ENCODE data around the gene TRAPPC4. TPM values are rescaled to one million over a fixed set of nuclear protein-coding genes. Genes with fewer than 3 reads are reported as not detected.
"Not testable (repeated sequence)": the region's sequence is repeated elsewhere in the genome, so short reads cannot be mapped to it uniquely, and the experiment has no call there.

TRAPPC4 gene
- total RNA-seq, 1 experiment from 2014 or later: 83.5 TPM

- no peak for DNase-seq (ENCODE audit: low spot score)
These were observed 4.2 kb upstream of the TRAPPC4 start for GRCh38 chr11:119014209-119014924.

GRCh38 chr11:119015054-119015611 is 3.4 kb upstream of the TRAPPC4 start:
- no peak for DNase-seq (ENCODE audit: low spot score)

DNA sequence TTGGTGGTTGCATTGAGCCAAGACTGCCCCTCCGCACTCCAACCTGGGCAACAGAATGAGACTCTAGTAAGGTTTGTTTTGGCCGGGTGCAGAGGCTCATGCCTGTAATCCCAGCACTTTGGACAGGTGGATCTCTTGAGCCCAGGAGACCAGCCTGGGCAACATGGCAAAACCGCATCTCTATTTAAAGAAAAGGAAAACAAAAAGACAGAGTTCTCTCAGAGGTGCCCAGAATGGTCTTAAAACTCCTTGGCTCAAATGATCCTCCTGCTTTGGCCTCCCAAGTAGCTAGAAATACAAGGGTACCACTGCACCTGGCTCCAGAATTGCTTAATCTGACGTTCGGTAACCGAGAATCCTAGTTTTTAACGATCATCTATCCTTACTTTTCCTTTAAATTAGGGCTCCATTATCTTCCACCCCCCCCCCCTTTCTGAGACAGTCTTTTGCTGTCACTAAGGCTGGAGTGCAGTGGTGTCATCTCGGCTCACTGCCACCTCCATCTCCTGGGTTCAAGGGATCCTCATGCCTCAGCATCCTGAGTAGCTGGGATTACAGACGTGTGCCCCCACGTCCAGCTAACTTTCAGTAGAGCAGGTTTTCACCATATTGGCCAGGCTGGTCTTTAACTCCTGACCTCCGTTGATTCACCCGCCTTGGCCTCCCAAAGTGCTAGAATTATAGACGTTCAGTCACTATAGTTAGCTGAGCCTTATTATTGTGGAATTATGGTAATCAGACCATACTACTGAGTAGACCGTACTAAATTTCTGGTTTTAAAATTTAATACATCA is 2.2 kb upstream of the TRAPPC4 start:
- DNase-seq (ENCODE audit: low spot score): no peak

- DNase-seq (ENCODE audit: low spot score): not testable (repeated sequence)
These were observed 1.2 kb upstream of the TRAPPC4 start for GRCh38 chr11:119017377-119017776.

GRCh38 chr11:119019996-119020395 is 1.4 kb downstream of the TRAPPC4 start:
- no peak for DNase-seq (ENCODE audit: low spot score)

- DNase-seq (ENCODE audit: low spot score): no peak
These were observed 3.1 kb downstream of the TRAPPC4 start for GRCh38 chr11:119021631-119022030.

- DNase-seq (ENCODE audit: low spot score): peak; percentile 38
These were observed 5.2 kb downstream of the TRAPPC4 start for GRCh38 chr11:119023741-119024140.

GRCh38 chr11:119024430-119025098 is 6.0 kb downstream of the TRAPPC4 start:
- no peak for DNase-seq (ENCODE audit: low spot score)

- DNase-seq (ENCODE audit: low spot score): no peak
These were observed 6.5 kb downstream of the TRAPPC4 start for GRCh38 chr11:119025099-119025473.

GRCh38 chr11:119025541-119025940 is 7.0 kb downstream of the TRAPPC4 start:
- DNase-seq (ENCODE audit: low spot score): no peak

- DNase-seq (ENCODE audit: low spot score): no peak
These were observed 7.6 kb downstream of the TRAPPC4 start for GRCh38 chr11:119025978-119026766.

DNA sequence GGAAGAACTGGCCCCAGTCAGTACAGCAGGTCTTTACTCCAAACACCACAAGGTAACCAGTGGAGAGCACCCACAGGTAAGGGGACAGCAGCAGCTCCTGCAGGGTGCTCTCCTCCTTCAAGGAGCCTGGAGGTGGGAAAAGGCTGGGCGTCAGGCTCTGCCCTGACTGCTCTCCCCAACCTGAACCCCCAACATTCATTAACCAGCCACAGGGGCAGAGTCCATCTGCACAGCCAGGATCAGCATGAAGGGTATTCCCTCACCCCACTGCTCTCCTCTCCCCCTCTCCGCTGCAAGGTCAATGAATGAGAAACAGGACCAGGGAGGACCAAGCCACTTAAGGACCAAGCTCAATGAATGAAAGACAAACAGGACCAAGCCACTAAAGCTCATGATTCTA is 8.4 kb downstream of the TRAPPC4 start:
- no peak for DNase-seq (ENCODE audit: low spot score)

DNA sequence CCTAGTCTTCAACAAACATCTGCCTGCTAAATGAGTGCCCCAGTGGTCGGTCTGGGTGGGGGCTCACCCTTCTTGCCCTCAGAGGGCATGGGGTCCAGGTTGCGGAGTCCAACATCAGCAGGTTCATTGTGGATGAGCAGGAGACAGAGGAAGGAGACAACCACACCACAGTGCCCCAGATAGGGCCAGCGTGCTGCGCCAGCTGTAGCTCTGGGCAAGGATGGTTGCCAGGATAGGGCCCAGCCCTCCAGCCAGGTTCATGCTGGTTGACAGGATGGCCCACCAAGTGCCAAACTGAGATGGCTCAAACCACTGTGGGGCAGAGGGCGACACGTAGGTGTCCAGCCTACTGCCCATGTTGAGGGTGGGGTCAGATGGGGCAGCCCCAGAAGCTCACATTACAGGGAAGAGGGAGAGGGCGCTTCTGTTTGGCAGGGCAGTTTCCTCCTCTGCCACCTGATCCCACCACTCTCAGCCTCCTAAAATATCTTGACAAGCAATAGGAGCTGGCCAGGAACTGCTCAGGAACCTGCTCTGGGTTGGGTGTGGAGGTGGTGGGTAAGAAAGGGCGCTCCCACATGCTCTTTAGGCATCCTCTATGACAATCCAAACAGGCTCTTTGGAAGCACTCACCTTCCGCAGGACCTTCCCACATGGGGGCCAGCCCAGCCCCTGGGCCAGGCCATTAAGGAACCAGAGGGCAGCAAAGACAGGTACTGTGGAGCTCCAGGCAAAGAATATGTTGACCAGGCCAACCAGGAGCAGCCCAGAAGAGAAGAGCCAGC is 9.2 kb downstream of the TRAPPC4 start:
- no peak for DNase-seq (ENCODE audit: low spot score)

DNA sequence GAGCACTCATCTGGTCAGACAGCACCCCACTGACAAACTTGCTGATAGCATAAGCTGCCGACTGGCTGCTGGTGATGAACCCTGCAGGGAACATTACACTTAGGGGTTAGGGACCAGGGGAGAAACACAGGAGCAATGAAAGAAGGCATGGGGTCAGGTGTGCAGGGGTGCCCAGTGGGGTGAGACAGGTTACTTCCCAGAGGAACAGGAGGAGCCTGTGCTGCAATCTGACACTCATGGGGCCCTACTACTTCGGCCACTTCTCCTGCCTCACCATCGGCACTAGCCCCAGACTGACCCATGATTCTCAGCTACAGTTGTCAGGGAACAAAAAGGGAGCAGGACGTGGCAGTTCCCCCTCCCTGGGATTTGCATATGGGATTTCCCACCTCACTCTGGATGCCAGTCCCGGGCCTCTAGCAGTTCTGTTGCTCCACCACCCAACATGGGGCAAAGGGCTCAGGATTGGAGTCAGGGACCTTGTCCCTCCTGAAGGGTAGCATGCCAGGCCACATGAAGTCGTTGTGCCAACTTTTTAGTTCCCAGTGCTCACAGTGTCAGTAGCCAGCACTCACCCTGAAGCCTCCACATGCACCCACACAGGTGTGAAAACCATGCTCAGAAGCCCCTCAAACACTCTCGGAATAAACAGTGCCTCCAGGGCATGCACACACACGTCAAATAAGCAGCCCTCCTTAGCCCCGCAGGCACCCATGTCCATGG is 9.9 kb downstream of the TRAPPC4 start:
- no peak for DNase-seq (ENCODE audit: low spot score)

- no peak for DNase-seq (ENCODE audit: low spot score)
These were observed 10.4 kb downstream of the TRAPPC4 start for GRCh38 chr11:119029069-119029339.

- DNase-seq (ENCODE audit: low spot score): no peak
These were observed 10.9 kb downstream of the TRAPPC4 start for GRCh38 chr11:119029340-119030028.

DNA sequence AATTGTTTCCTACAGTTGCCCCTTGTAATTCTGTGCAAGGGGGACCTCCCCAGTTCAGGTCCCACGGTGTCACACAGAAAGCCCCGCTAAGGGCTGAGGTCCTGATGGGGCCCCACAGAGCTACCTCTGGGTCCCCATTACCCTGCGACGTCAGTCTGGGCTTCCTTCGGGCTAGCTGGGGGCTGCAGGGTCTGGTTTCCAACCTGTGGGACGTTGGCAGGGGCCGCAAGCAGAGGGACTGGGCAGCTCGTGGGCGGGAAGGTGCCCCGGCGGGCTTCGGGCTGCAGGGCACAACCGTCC is 11.4 kb downstream of the TRAPPC4 start:
- no peak for DNase-seq (ENCODE audit: low spot score)

DNA sequence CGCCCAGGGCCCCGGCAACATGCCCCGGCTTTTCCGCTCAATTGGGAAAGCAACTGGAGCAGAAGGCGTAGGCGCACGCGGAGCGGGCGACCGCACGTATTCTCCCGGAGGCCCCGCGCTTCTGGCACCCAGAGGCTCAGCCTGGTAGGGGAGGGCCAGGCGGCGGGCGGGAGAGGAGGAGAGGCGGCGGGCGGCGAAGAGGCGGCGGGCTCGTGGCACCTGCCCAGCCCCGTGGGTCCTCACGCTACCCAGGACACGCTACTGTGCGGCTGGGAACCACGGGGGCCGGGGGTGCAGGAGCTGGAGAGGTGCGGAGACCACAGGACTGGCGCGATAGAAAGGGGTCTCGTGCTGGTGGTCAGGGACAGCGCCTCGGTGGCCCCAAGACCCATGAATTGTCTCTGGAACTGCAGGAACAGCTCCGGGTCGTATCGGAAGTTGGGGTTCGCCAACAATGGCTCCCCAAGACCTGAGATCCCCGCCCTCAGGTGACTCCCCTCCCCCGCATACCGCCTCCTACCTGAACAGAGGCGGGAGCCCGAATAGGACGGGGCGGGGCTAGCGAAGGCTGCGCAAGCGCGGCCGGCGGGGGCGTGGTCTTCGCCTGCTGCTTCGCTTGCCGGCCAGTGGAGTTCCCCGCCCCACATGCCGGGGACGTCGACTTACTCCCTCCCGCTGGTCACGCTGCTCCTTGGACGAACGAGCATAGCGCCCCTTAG is 11.9 kb downstream of the TRAPPC4 start, which contains the start of gene SLC37A4:
Gene SLC37A4, minus strand, starts transcription at position 549 of the 719 bp plus-strand sequence.
- peak; percentile 83 for DNase-seq (ENCODE audit: low spot score)

GRCh38 chr11:119031912-119032280 is 13.3 kb downstream of the TRAPPC4 start:
- DNase-seq (ENCODE audit: low spot score): no peak
